ENCODE results near the gene LSM7. TPM values are rescaled to one million over a fixed set of nuclear protein-coding genes. Genes with fewer than 3 reads are reported as not detected.
"Not testable (repeated sequence)": the region's sequence is repeated elsewhere in the genome, so short reads cannot be mapped to it uniquely, and the experiment has no call there.

LSM7 gene
- polyA plus RNA-seq, 3 donors: 71.4 to 119 (median 87.8) TPM

DNA sequence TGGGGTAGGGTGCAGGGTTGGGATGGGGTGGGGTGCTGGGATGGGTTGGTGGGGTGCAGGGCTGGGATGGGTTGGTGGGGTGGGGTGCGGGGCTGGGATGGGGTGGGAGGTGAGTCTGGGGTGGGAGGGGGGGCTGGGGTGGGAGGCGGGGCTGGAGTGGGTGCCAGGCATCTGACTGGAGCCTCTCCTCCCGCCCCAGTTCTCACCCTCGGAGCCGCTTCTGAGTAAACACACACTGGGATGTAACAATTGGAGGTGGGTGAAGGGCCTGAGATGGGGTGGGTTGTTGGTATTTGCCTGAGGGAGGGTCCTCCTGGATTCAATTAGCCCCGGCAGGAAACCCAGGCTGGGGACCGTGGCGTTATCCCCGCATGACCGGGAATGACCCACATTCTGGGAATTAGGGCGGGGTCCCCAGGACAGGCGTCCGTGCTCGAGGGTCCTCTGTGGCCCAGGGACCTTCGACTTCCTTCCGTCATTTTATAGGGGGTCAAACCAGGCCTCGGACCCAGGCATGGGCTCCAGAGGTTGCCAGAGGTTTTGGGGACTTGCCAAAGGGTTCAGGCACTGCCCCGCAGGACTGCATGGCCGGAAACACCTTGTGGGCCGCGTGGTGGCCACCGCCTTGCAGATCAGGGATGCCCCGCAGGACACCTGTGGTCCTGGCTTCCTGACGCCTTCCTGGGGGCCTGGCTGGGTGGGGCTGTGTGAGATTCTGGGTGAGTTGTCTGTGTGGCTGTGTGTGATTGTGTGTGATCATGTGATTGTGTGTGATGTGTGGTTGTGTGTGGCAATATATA lies 33.1 kb upstream of the LSM7 start:
- no peak for DNase-seq (ENCODE audit: extremely low read depth in 1 of 11, low read depth in 9 of 11, low spot score in 4 of 11)

DNA sequence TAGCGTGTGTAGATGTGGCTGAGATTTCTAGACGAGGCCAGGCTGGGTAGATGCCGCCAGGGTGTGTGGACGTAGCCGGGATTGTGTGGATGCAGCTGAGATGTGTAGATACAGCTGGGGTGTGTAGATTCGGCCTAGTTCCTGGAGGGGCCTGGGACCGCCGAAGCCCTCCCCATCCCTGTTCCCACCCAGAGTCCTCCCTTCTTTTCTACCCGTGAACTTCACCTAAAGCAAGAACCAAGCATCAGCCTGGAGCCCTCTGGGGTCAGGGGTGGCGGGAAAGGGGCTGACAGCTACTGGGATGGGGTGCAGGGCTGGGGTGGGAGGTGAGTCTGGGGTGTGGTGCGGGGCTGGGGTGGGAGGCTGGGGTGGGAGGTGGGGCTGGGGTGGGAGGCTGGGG lies 32.4 kb upstream of the LSM7 start:
- DNase-seq (ENCODE audit: extremely low read depth in 1 of 11, low read depth in 9 of 11, low spot score in 4 of 11): no peak

DNA sequence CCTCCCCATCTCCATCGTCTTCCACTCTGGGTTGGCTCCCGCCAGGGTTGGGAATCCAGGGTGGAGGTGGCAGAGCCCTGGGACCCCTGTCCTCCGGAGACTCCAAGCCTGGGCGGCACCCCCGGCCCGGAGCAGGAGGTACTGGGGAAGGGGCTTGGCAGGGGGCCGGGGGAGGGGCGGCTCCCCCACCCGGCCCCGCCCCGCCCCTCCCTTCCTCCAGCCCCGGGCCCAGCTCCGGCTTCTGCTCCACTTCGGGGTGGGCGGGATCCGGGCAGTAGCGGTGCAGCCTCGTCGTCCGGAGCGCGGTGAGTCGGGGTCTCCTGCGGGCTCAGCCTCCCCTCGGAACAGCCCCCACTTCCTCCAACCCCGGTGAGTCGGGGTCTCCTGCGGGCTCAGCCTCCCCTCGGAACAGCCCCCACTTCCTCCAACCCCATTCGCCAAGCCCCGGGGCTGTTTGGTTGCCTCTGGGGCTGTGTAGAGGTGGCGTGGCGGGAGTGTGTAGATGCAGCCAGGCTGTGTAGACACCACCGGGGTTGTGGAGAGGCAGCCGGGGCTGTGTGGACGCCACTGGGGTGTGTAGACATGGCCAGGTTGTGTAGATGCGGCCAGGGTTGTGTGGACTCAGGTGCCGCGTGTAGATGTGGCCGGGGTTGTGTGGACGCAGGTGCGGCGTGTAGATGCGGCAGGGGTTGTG lies 31.8 kb upstream of the LSM7 start, which contains the start of gene TMPRSS9:
Gene TMPRSS9 (plus strand): TSS at position 274 of the 694 bp plus-strand sequence. CDS start 29,521 bp downstream, outside the sequence.
- DNase-seq (ENCODE audit: extremely low read depth in 1 of 11, low read depth in 9 of 11, low spot score in 4 of 11): no peak

DNA sequence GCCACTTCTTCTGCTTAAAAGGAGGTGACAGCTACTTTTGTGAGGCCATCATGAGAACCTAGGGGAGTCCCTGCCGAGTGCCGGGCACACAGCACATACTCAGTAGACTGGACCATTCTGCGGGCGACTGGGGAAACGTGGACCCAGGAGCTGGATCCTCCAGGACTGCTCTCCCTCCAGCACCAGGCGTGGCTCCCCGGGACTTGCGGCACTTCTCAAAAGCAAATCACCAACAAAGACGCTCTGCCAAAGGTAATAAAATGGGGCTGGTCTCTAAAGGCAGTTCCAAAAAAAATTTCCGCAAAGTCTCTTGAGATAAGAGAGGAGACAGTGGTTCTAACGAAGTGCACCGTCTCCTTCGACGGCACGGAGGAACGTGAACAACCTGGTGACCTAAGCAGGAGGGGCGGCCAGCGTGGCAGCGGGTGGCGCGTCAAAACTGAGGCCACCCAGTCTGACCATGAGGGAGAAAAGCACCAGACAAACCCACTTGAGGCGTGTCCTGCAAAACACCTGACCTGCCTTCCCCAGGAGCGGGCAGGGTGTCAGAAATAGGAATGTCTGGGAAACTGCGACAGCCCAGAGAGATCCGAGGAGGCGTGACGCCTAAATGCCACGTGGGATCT lies 30.3 kb upstream of the LSM7 start:
- no peak for DNase-seq (ENCODE audit: extremely low read depth in 1 of 11, low read depth in 9 of 11, low spot score in 4 of 11)

DNA sequence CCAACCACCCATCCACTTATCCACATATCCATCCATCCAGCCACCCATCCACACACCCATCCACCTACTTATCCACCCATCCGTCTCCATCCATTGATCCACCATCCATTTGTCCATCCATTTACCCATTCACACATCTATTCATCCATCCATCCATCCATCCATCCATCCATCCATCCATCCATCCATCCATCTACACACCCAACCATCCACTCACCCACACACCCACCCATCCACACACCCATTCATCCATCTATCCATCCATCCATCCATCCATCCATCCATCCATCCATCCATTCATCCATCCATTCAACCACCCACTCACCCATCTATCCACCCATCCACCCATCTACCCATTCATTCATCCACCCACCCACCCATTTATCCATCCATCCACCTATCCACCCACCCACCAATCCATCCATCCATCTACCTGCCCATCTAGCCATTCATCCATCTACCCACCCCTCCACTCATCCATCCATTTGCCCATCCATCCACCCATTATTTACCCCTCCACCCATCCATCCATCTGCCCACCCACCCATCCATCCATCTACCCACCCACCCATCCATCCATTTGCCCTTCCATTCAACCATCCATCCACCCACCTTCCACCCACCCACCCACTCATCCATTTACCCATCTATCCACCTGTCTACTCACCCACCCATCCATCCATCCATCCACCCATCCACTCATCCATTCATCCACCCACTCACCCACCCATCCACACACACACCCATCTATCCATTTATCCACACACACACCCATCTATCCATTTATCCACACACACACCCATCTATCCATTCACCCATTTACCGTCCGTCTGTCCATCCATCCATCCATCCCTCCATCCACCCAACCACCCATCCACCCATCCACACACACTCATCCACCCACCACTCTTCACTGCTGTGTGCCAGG lies 29.2 kb upstream of the LSM7 start:
- DNase-seq (ENCODE audit: extremely low read depth in 1 of 11, low read depth in 9 of 11, low spot score in 4 of 11): no peak

DNA sequence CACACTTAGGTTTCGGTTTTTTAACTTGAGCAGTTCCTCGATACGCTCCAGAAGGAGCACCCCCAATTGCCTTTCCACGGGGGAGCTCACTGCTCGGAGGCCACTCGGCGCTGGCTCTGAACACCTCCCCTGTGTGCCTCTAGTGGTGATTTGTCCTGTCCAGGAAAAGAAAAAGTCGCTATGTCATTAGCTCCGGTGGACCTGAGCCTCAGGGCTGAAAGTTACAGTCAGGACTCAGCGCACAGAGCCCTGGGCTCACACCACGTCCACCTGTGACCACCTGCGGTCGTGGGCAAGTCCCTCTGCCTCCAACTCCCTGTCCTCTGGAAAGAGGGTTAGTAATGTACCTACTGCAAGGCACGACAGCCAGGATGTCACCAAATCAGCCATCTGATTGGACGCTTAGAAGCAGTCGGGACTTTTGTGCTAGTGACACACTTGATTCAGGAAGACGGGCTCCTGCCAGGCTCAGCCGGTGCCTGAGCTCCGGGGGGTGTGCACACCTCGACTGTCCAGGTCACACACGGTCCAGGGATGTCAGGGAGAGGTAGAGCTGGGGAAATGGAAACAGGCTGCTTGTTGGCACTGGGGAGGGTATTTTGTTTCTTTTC lies 27.8 kb upstream of the LSM7 start:
- DNase-seq (ENCODE audit: extremely low read depth in 1 of 11, low read depth in 9 of 11, low spot score in 4 of 11): no peak

DNA sequence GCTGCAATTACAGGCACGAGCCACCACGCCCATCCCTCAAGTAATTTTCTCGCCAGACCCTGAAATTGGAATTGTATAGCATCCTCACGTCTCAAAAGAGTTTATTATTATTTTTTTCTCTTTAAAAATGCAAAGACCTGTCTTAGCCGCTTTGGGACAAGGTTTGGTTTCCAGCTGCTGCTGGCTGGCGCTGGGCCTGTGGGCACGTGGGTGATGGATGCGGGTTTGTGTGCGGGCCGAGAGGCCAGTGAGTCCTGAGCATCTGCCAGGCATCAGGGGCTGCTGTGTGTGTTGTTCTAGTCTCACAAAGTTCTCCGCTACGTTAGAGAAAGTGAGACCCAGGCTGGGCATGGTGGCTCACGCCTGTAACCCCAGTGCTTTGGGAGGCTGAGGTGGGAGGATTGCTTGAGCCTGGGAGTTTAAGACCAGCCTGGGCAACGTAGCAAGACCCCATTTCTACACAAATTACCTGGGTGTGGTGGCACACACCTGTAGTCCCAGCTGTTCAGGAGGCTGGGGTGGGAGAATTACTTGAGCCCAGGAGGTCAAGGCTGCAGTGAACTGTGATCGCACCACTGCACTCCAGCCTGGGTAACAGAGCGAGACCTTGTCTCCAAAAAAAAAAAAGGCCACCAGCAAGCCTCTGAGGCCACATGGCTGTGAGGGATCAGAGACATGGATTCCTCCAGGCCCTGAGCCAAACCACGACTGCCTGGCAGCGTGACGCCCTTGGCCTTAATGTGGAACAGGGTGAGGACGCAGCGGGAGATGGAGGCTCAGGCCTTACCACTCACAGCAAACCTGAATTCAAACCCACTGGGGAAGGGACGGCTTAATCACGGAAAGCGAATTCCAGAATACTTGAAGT lies 27.0 kb upstream of the LSM7 start:
- DNase-seq (ENCODE audit: extremely low read depth in 1 of 11, low read depth in 9 of 11, low spot score in 4 of 11): no peak

DNA sequence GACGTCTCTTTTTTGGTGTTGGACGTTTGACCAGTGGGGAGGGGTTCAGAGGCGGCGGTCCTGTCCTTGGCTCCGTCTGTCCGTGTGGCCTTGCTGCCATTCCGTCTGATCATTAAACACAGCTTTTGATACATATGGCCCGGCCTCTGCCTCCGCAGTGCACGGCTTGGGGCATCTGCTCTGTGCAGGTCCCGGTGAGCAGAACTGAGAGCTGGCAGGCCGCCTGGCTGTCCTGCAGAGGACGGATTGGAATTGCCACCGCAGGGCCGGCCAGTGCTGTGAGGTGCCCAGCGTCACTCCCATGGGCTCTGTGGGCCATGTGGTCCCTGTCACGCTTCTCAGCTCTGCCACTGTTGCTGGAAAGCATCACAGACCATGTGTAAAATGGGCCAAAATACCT lies 26.3 kb upstream of the LSM7 start:
- no peak for DNase-seq (ENCODE audit: extremely low read depth in 1 of 11, low read depth in 9 of 11, low spot score in 4 of 11)

DNA sequence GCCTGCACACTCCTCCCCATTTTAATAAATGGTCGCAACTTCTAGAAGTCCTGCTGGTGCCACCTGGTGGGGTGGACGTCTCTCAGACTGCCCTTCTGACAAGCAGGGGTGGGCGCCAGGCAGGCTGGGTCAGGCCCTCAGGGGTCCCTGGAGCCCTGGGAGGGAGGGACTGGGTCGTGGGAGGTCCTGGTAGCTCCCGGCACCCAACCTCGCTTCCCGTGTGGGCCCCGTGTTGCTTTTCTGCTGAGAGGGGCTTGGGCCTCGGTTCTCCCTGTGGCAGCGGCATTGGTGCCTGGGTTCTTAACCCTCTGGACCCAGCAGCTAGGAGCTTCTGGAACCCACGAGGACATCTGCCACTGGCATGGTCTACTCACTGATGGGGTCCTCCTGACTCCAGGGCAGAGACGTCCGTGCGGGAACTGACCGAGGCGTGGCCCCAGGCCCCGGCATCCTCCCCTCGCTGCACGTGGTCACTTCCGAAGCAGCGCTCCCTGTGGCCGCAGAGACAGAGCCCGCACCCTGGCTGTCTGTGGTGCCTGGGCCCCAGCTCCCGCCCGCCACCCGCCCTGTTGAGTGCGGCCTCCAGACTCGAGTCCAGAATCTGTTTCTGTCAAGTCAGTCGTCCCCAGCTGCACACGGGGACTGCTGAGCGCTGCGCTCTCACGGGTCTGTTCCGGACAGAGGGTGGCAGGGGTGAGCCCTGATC lies 25.7 kb upstream of the LSM7 start:
- DNase-seq (ENCODE audit: extremely low read depth in 1 of 11, low read depth in 9 of 11, low spot score in 4 of 11): no peak

DNA sequence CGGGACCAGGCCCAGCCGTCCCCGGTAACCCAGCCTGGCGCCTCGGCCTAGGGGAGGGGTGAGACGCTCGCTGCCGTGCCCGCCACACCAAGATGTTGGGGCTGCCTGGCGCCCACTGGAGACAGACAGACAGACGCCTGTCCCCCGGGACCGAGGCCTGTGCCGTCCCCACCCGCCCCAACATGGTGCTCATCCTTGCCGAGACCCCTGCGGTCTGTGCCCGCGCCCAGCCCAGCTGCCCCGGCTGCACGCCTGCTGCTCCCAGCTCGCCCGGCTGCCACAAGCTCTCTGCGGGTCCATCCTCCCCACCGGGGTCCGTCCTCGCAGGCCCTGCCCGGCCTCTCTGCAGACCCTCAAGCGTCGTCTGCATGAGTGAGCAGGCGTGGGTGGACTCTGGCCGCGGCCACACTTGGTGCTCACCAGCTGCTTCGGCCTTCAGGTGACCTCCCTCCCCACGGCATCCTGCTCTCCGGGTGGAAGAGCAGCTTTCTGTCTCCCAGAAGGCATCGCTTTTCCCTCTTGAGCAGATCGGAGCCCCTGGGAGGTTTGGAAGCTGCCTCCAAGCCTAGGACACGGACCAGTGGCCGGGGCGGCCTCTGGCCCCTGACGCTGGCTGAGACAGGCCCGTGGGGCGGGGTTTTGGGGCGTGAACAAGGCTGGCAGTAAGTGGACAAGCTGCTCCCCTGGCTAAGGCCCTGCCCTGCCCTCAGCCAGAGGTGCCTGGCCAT lies 24.9 kb upstream of the LSM7 start:
- peak in 2 of 11 donors; percentile 36 to 45 for DNase-seq (ENCODE audit: extremely low read depth in 1 of 11, low read depth in 9 of 11, low spot score in 4 of 11)

DNA sequence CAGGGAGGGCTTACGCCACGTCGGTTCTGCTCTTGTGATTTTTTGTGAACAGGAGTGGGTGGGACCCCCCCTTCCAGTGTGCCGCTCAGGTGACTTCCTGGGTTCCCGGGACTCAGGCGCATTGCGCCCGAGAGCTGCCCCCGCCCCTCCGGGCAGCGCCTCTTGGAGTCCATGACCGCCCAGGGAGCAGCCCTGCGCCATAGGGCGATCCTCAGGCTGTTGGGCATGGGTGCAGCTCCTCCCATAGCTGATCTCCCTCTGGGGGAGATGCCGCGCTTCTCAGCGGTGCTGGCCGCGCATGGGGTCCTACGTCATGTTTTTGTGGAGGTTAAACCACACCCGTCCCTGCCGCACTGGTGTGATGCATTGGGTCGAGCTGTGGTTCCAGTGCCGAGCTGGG lies 23.7 kb upstream of the LSM7 start:
- DNase-seq (ENCODE audit: extremely low read depth in 1 of 11, low read depth in 9 of 11, low spot score in 4 of 11): no peak

DNA sequence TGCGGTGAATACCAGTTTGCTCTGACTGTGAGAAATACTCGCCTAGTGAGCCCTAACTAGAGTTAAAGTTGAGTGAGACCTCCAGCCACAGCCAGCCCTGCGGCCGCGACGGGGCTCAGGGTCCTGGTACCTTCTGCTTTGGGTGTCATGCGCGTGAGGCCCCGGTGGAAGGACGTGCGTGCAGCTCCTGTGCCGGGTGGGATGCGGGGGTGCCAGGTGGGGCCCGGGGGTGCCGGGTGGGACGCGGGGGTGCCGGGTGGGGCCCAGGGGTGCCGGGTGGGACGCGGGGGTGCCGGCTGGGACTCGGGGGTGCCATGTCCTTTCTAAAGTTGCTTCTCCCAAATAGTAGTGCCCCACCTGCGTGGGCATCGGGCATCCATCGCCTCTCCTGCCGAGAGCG lies 23.2 kb upstream of the LSM7 start:
- DNase-seq (ENCODE audit: extremely low read depth in 1 of 11, low read depth in 9 of 11, low spot score in 4 of 11): no peak

DNA sequence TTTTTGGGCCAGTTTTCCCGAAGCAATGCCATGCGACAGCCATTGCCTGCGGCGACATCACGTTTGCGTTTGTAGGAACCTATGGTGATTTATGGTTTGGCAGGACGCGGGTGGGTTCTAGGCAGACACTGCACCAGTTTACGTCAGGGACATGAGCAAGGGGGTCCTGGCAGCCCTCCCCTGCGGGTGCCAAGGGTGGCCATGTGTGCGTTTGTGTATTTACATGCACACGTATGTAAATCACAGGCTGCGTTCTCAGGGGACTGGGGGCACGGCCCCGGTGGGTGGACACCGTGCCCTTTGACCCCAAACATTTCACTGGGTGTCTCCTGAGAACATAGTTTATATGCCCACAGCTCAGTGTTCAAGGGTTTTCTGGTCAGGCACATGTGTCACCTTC lies 22.3 kb upstream of the LSM7 start:
- no peak for DNase-seq (ENCODE audit: extremely low read depth in 1 of 11, low read depth in 9 of 11, low spot score in 4 of 11)

DNA sequence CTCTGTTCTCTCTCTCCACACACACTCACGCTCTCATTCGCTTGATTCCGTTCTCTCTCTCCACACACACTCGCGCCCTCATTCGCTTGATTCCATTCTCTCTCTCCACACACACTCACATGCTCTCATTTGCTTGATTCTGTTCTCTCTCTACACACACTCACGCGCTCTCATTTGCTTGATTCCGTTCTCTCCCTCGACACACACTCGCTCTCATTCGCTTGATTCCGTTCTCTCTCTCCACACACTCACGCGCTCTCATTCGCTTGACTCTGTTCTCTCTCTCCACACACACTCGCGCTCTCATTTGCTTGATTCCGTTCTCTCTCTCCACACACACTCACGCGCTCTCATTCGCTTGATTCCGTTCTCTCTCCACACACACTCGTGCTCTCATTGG lies 21.4 kb upstream of the LSM7 start:
- not testable (repeated sequence) for DNase-seq (ENCODE audit: extremely low read depth in 1 of 11, low read depth in 9 of 11, low spot score in 4 of 11)

DNA sequence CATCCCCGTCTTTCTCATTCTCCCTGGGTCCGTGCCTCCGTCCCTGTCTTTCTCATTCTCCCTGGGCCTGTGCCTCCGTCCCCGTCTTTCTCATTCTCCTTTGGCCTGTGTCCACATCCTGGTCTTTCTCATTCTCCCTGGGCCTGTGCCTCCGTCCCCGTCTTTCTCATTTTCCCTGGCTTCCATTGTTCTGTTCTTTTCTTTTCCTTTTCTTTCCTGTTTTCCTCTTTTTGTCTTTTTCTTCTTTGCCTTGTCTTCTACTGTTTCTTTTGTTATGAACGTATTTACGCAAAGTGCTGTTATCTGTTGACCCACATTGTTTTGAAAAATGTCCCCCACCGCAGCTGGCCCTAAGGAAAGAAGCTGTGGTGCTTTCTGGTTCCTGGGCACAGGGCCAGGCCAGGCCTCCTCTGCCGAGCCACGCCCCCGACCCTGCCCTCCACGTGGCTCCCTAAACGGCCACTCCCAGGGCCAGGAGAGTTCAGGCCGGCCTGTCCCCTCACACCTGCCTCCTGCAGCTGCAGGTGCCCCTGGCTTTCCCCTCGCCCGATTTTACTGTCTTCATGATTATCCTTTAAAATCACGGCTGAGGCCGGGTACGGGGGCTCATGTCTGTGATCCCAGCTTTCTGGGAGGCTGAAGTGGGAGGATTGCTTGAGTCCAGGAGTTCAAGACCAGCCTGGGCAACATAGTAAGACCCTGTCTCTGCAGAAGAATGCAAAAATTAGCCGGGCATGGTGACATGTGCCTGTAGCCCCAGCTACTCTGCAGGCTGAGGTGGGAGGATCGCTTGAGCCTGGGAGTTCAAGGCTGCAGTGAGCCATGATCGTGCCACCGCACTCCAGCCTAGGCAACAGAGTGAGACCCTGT lies 17.6 kb upstream of the LSM7 start:
- DNase-seq (ENCODE audit: extremely low read depth in 1 of 11, low read depth in 9 of 11, low spot score in 4 of 11): no peak

DNA sequence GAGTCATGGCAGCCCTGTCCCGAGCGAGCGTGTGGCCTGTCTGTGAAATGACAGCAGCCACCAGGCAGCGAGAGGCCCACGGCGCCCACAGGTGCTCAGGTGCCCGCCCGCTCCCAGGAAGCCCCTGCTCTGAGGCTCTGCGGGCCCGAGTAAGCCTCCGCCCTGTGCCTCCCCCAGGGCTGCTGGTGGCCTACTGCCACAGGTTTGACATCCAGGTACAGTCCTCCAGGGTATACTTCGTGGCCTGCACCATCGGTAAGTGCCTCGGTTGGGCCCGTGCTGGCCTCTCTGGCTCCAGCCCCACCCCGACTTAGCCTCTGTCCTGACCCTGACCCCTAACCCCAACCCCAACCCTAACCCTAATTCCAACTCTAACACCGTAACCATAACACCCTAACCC lies 16.7 kb upstream of the LSM7 start:
- DNase-seq (ENCODE audit: extremely low read depth in 1 of 11, low read depth in 9 of 11, low spot score in 4 of 11): no peak

Data from renal cortex interstitium (tissue), 11 donors.